ENCODE measurements around the gene WHAMM.
A peak's percentile ranks its signal among the peaks of the same experiment; 100 is the strongest.

The WHAMM gene

DNA sequence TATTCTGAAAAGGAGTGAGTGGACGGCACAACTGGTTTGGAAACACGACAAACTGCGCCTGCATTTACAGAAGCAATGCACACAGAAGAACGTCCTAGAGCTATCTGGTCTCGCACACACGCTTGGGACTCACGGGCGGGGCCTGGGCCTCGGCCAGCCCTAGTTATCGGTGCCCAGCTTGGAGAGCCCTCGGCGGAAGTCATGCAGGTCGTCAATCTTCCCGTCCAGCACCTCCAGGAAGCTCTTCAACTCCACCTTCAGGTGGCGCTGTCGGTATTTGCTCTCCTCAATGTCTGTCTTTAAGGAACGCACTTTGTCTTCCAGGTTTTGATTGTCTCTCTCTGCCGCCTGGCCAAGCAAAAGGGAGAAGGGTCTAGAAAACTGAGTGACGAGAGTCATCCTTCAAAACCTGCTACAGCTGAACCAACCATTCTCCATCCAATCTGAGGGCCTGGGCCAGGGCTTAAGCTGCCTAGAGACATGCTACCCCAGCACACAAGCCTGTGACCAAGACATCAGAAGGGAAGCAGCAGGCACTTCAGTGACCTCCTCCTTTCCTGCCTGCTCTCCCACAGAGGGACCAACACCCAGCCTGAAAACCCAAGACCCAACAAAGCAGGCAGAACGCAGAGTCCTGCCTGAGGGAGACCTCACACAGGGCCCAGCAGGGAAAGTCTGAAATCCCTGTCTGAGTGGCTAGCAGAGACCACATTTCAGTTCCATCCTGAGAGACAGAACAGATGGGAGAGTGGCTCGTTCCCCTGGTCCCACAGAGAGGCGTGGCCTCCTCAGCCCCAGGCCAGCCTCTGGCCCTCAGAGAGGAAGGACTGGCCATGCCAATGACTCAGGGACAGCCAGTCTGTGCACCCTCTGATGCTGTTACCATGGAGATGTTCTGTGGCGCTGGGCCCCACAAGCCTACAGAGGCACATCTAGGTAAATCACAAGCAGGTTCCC, 40.4 kb downstream of the WHAMM start (continued):
- TF ChIP-seq ZNF830 (tag by site-specific recombination; IDR thresholded peaks at IDR 0.05; ENCODE audit: low read depth) (no peak), ZNF660 (tag by site-specific recombination; IDR thresholded peaks at IDR 0.05) (peak; percentile 81), ZNF624 (tag by site-specific recombination; IDR thresholded peaks at IDR 0.05) (no peak), WT1 (tag by site-specific recombination; IDR thresholded peaks at IDR 0.05) (no peak), ZNF239 (tag by site-specific recombination; IDR thresholded peaks at IDR 0.05) (no peak), ZNF211 (tag by site-specific recombination; IDR thresholded peaks at IDR 0.05; ENCODE audit: low read depth) (no peak), ZNF174 (tag by site-specific recombination; IDR thresholded peaks at IDR 0.05) (no peak), BCL11A (tag by site-specific recombination; IDR thresholded peaks at IDR 0.05; ENCODE audit: low read depth) (no peak), ZNF292 (tag by site-specific recombination; IDR thresholded peaks at IDR 0.05; ENCODE audit: borderline replicate concordance, low read depth) (no peak), EGR2 (tag by site-specific recombination; IDR thresholded peaks at IDR 0.05; ENCODE audit: low read depth) (no peak), ZNF302 (tag by site-specific recombination; IDR thresholded peaks at IDR 0.05; ENCODE audit: low read depth) (no peak), SP2 (tag by site-specific recombination; IDR thresholded peaks at IDR 0.05) (no peak; the same call in 1 of the 2 replicates), ZNF354C (tag by site-specific recombination; IDR thresholded peaks at IDR 0.05; ENCODE audit: borderline replicate concordance, low read depth) (no peak), KLF9 (tag by site-specific recombination; IDR thresholded peaks at IDR 0.05; ENCODE audit: low read depth) (no peak), ZNF544 (tag by site-specific recombination; IDR thresholded peaks at IDR 0.05) (no peak), OVOL3 (tag by site-specific recombination; IDR thresholded peaks at IDR 0.05) (no peak), GLIS2 (tag by site-specific recombination; IDR thresholded peaks at IDR 0.05) (no peak), TCF7L2 (IDR thresholded peaks at IDR 0.05; ENCODE audit: borderline replicate concordance, low read depth, low read length) (no peak), ZBTB48 (tag by site-specific recombination; IDR thresholded peaks at IDR 0.05) (no peak), ZNF274 (IDR thresholded peaks at IDR 0.05; ENCODE audit: low read length) (no peak), ZNF274 (tag by site-specific recombination; IDR thresholded peaks at IDR 0.05; ENCODE audit: borderline replicate concordance) (no peak), ZBTB8A (tag by site-specific recombination; IDR thresholded peaks at IDR 0.05) (peak; percentile 67), ZNF138 (tag by site-specific recombination; IDR thresholded peaks at IDR 0.05; ENCODE audit: borderline replicate concordance) (no peak), ZNF223 (tag by site-specific recombination; IDR thresholded peaks at IDR 0.05) (no peak)
- TF ChIP-seq, protein P1, sequence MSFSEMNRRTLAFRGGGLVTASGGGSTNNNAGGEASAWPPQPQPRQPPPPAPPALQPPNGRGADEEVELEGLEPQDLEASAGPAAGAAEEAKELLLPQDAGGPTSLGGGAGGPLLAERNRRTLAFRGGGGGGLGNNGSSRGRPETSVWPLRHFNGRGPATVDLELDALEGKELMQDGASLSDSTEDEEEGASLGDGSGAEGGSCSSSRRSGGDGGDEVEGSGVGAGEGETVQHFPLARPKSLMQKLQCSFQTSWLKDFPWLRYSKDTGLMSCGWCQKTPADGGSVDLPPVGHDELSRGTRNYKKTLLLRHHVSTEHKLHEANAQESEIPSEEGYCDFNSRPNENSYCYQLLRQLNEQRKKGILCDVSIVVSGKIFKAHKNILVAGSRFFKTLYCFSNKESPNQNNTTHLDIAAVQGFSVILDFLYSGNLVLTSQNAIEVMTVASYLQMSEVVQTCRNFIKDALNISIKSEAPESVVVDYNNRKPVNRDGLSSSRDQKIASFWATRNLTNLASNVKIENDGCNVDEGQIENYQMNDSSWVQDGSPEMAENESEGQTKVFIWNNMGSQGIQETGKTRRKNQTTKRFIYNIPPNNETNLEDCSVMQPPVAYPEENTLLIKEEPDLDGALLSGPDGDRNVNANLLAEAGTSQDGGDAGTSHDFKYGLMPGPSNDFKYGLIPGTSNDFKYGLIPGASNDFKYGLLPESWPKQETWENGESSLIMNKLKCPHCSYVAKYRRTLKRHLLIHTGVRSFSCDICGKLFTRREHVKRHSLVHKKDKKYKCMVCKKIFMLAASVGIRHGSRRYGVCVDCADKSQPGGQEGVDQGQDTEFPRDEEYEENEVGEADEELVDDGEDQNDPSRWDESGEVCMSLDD (tag by site-specific recombination; IDR thresholded peaks at IDR 0.05) = no peak
- TF ChIP-seq, protein P2, sequence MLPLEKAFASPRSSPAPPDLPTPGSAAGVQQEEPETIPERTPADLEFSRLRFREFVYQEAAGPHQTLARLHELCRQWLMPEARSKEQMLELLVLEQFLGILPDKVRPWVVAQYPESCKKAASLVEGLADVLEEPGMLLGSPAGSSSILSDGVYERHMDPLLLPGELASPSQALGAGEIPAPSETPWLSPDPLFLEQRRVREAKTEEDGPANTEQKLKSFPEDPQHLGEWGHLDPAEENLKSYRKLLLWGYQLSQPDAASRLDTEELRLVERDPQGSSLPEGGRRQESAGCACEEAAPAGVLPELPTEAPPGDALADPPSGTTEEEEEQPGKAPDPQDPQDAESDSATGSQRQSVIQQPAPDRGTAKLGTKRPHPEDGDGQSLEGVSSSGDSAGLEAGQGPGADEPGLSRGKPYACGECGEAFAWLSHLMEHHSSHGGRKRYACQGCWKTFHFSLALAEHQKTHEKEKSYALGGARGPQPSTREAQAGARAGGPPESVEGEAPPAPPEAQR (tag by site-specific recombination; IDR thresholded peaks at IDR 0.05) = no peak
- TF ChIP-seq, protein P3, sequence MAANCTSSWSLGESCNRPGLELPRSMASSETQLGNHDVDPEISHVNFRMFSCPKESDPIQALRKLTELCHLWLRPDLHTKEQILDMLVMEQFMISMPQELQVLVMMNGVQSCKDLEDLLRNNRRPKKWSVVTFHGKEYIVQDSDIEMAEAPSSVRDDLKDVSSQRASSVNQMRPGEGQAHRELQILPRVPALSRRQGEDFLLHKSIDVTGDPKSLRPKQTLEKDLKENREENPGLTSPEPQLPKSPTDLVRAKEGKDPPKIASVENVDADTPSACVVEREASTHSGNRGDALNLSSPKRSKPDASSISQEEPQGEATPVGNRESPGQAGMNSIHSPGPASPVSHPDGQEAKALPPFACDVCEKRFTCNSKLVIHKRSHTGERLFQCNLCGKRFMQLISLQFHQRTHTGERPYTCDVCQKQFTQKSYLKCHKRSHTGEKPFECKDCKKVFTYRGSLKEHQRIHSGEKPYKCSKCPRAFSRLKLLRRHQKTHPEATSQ (tag by site-specific recombination; IDR thresholded peaks at IDR 0.05) = no peak
- TF ChIP-seq, protein P4, sequence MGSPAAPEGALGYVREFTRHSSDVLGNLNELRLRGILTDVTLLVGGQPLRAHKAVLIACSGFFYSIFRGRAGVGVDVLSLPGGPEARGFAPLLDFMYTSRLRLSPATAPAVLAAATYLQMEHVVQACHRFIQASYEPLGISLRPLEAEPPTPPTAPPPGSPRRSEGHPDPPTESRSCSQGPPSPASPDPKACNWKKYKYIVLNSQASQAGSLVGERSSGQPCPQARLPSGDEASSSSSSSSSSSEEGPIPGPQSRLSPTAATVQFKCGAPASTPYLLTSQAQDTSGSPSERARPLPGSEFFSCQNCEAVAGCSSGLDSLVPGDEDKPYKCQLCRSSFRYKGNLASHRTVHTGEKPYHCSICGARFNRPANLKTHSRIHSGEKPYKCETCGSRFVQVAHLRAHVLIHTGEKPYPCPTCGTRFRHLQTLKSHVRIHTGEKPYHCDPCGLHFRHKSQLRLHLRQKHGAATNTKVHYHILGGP (tag by site-specific recombination; IDR thresholded peaks at IDR 0.05) = 0 out of 2 replicates have a peak, but pooled peaks have one; percentile 48
- TF ChIP-seq, protein P5, sequence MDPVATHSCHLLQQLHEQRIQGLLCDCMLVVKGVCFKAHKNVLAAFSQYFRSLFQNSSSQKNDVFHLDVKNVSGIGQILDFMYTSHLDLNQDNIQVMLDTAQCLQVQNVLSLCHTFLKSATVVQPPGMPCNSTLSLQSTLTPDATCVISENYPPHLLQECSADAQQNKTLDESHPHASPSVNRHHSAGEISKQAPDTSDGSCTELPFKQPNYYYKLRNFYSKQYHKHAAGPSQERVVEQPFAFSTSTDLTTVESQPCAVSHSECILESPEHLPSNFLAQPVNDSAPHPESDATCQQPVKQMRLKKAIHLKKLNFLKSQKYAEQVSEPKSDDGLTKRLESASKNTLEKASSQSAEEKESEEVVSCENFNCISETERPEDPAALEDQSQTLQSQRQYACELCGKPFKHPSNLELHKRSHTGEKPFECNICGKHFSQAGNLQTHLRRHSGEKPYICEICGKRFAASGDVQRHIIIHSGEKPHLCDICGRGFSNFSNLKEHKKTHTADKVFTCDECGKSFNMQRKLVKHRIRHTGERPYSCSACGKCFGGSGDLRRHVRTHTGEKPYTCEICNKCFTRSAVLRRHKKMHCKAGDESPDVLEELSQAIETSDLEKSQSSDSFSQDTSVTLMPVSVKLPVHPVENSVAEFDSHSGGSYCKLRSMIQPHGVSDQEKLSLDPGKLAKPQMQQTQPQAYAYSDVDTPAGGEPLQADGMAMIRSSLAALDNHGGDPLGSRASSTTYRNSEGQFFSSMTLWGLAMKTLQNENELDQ (tag by site-specific recombination; IDR thresholded peaks at IDR 0.05; ENCODE audit: low read depth) = 0 out of 2 replicates have a peak, but pooled peaks have one; percentile 49

All from HEK293 (cell line).